NAMALWA (cell line): ENCODE results near the gene EMP1.
A peak's percentile ranks its signal among the peaks of the same experiment; 100 is the strongest.

Source experiments
- DNase-seq: peaks from one replicate; pipeline ENCODE4 v3.0.0-alpha.2; 2015; ENCODE audit warnings: low spot score

The EMP1 gene

GRCh38 chr12:13173012-13173932 lies 23.3 kb upstream of the EMP1 start:
- DNase-seq, result peak; percentile 36

- DNase-seq, result no peak
Observed at GRCh38 chr12:13175499-13175898, 21.0 kb upstream of the EMP1 start.

GRCh38 chr12:13176256-13176655 lies 20.3 kb upstream of the EMP1 start:
- no peak for DNase-seq

GRCh38 chr12:13177373-13177772 lies 19.2 kb upstream of the EMP1 start:
- DNase-seq, result no peak

GRCh38 chr12:13177906-13178305 lies 18.6 kb upstream of the EMP1 start:
- DNase-seq, result no peak

- no peak for DNase-seq
Observed at GRCh38 chr12:13178568-13179210, 17.8 kb upstream of the EMP1 start.

- peak; percentile 73 for DNase-seq
Observed at GRCh38 chr12:13179211-13180074, 17.1 kb upstream of the EMP1 start.

GRCh38 chr12:13181375-13182070 lies 15.0 kb upstream of the EMP1 start:
- DNase-seq, result no peak

- DNase-seq, result no peak
Observed at GRCh38 chr12:13182881-13183280, 13.6 kb upstream of the EMP1 start.

GRCh38 chr12:13183620-13184019 lies 12.9 kb upstream of the EMP1 start:
- no peak for DNase-seq

- DNase-seq, result no peak
Observed at GRCh38 chr12:13186302-13186701, 10.2 kb upstream of the EMP1 start.

GRCh38 chr12:13187399-13187798 lies 9.1 kb upstream of the EMP1 start:
- no peak for DNase-seq

- no peak for DNase-seq
Observed at GRCh38 chr12:13189264-13189663, 7.3 kb upstream of the EMP1 start.

- DNase-seq, result no peak
Observed at GRCh38 chr12:13190275-13190674, 6.3 kb upstream of the EMP1 start.

- DNase-seq, result no peak
Observed at GRCh38 chr12:13192719-13193118, 3.8 kb upstream of the EMP1 start.

GRCh38 chr12:13193505-13194231 lies 2.9 kb upstream of the EMP1 start:
- DNase-seq, result no peak

GRCh38 chr12:13194401-13195110 lies 2.0 kb upstream of the EMP1 start:
- no peak for DNase-seq

- no peak for DNase-seq
Observed at GRCh38 chr12:13195250-13195649, 1.3 kb upstream of the EMP1 start.

GRCh38 chr12:13195785-13196129 lies 769 bp upstream of the EMP1 start:
- no peak for DNase-seq

GRCh38 chr12:13197032-13197431 lies 506 bp downstream of the EMP1 start:
- no peak for DNase-seq
